ENCODE results near the gene P4HA1. TPM values are rescaled to one million over a fixed set of nuclear protein-coding genes. Genes with fewer than 3 reads are reported as not detected.
"Not testable (repeated sequence)": the region's sequence is repeated elsewhere in the genome, so short reads cannot be mapped to it uniquely, and the experiment has no call there.

P4HA1 gene
- total and polyA plus RNA-seq, 3 experiments from 2014 or later, result 23.3 to 31.9 (median 28.7) TPM

DNA sequence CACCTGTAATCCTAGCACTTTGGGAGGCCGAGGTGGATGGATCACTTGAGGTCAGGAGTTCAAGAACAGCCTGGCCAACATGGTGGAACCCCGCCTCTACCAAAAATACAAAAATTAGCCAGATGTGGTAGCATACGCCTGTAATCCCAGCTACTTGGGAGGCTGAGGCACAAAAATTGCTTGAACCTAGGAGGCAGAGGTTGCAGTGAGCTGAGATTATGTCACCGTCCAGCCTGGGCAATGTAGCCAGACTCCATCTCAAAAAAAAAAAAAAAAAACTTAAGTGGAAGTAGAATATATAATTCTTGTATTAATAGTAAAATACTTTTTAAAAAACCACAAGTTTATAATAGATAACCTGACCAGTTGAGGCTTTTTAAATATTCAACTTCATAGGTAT is 112.0 kb downstream of the P4HA1 start:
- H3K4me1 ChIP-seq (ENCODE audit: insufficient read depth, low read length); H3K4me3 Mint-ChIP-seq; H3K4me3 ChIP-seq (ENCODE audit: low read length); H3K36me3 ChIP-seq (ENCODE audit: insufficient read depth, low read length); POLR2A ChIA-PET; H3K27ac Mint-ChIP-seq; DNase-seq; H3K27me3 ChIP-seq (ENCODE audit: insufficient read depth, low read length, poor library complexity, severe bottlenecking); CTCF ChIA-PET; H3K9me3 ChIP-seq (ENCODE audit: low read length); H3K27ac ChIP-seq (ENCODE audit: low read depth, low read length); H3K4me1 Mint-ChIP-seq: not testable (repeated sequence)
- Mint-ChIP-seq H3K36me3 (peaks cover 2 to 11% (median 6%) of the 10 kb centered on the region in 3 donors), H3K9me3 (peaks cover 3 to 27% (median 20%) of the 10 kb centered on the region in 5 donors), H3K27me3 (peaks cover 10 to 13% of the 10 kb centered on the region in 2 donors)

GRCh38 chr10:72981882-72982529 is 114.7 kb downstream of the P4HA1 start:
- ChIA-PET CTCF (no interaction called here), POLR2A (no interaction called here)
- H3K4me1 ChIP-seq (ENCODE audit: insufficient read depth, low read length), result no peaks in the 10 kb centered on the region
- H3K27me3 ChIP-seq (ENCODE audit: insufficient read depth, low read length, poor library complexity, severe bottlenecking), result no peaks in the 10 kb centered on the region
- H3K36me3 Mint-ChIP-seq, result peaks cover 2 to 27% (median 5%) of the 10 kb centered on the region in 3 donors
- no peak overlapping the region for H3K4me3 Mint-ChIP-seq
- H3K27me3 Mint-ChIP-seq, result peaks cover 16 to 29% of the 10 kb centered on the region in 2 donors
- no peak for DNase-seq
- no peaks in the 10 kb centered on the region for H3K4me1 Mint-ChIP-seq
- peaks cover 4% of the 10 kb centered on the region for H3K9me3 ChIP-seq (ENCODE audit: low read length)
- no peak overlapping the region for H3K27ac Mint-ChIP-seq
- no peaks in the 10 kb centered on the region for H3K36me3 ChIP-seq (ENCODE audit: insufficient read depth, low read length)
- no peak overlapping the region for H3K4me3 ChIP-seq (ENCODE audit: low read length)
- H3K27ac ChIP-seq (ENCODE audit: low read depth, low read length), result no peak overlapping the region
- H3K9me3 Mint-ChIP-seq, result peaks cover 26 to 52% (median 43%) of the 10 kb centered on the region in 5 donors

- POLR2A ChIA-PET, result no interaction called here
- no peaks in the 10 kb centered on the region for H3K4me1 Mint-ChIP-seq
These were observed 115.4 kb downstream of the P4HA1 start for GRCh38 chr10:72981028-72981881.

DNA sequence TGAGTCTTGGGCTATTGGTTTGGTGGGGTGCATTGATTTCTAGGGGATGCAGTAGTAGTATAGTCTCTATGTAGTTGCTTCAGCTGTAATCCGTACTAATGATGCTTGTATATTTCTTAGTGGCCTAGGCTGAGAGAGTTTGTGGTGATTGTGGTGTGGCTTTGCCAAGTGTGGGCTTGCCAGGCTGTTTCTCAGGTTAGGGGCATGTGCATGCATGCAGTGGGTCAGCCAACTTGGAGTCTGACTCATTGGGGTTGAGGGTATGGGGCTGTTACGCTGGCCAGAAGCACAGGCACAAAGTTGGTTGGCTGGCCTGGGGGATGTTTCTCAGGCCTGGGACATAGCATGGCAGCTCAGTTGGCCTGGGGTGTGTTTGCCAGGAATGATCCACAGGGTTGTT is 116.3 kb downstream of the P4HA1 start:
- Mint-ChIP-seq H3K4me1 (no peaks in the 10 kb centered on the region), H3K36me3 (peaks cover 2 to 33% (median 5%) of the 10 kb centered on the region in 3 donors), H3K4me3 (no peak overlapping the region), H3K9me3 (peaks cover 37 to 67% (median 58%) of the 10 kb centered on the region in 5 donors), H3K27ac (no peak overlapping the region), H3K27me3 (peaks cover 23 to 39% of the 10 kb centered on the region in 2 donors)
- no peaks in the 10 kb centered on the region for H3K4me1 ChIP-seq (ENCODE audit: insufficient read depth, low read length)
- no peak overlapping the region for H3K27ac ChIP-seq (ENCODE audit: low read depth, low read length)
- no peak overlapping the region for H3K4me3 ChIP-seq (ENCODE audit: low read length)
- no peak for DNase-seq
- CTCF ChIA-PET, result no interaction called here
- H3K9me3 ChIP-seq (ENCODE audit: low read length), result peaks cover 4% of the 10 kb centered on the region
- H3K27me3 ChIP-seq (ENCODE audit: insufficient read depth, low read length, poor library complexity, severe bottlenecking), result no peaks in the 10 kb centered on the region
- H3K36me3 ChIP-seq (ENCODE audit: insufficient read depth, low read length), result no peaks in the 10 kb centered on the region
- POLR2A ChIA-PET, result no interaction called here

More at GRCh38 chr10:72981028-72981881, 115.4 kb downstream of the P4HA1 start:
- Histone ChIP-seq H3K27me3 (ENCODE audit: insufficient read depth, low read length, poor library complexity, severe bottlenecking) (no peaks in the 10 kb centered on the region), H3K9me3 (ENCODE audit: low read length) (peaks cover 4% of the 10 kb centered on the region), H3K4me3 (ENCODE audit: low read length) (no peak overlapping the region), H3K36me3 (ENCODE audit: insufficient read depth, low read length) (no peaks in the 10 kb centered on the region), H3K4me1 (ENCODE audit: insufficient read depth, low read length) (no peaks in the 10 kb centered on the region), H3K27ac (ENCODE audit: low read depth, low read length) (no peak overlapping the region)
- Mint-ChIP-seq H3K36me3 (peaks cover 2 to 30% (median 5%) of the 10 kb centered on the region in 3 donors), H3K27ac (no peak overlapping the region), H3K4me3 (no peak overlapping the region), H3K27me3 (peaks cover 18 to 32% of the 10 kb centered on the region in 2 donors), H3K9me3 (peaks cover 31 to 58% (median 51%) of the 10 kb centered on the region in 5 donors)
- no peak for DNase-seq
- CTCF ChIA-PET, result no interaction called here

- peaks cover 28 to 43% of the 10 kb centered on the region in 2 donors for H3K27me3 Mint-ChIP-seq
- H3K36me3 Mint-ChIP-seq, result peaks cover 2 to 33% (median 5%) of the 10 kb centered on the region in 3 donors
- no peak for DNase-seq
- peaks cover 41 to 72% (median 58%) of the 10 kb centered on the region in 5 donors for H3K9me3 Mint-ChIP-seq
- no peaks in the 10 kb centered on the region for H3K4me1 ChIP-seq (ENCODE audit: insufficient read depth, low read length)
- no peaks in the 10 kb centered on the region for H3K4me1 Mint-ChIP-seq
- H3K9me3 ChIP-seq (ENCODE audit: low read length), result peaks cover 4% of the 10 kb centered on the region
- no peaks in the 10 kb centered on the region for H3K27me3 ChIP-seq (ENCODE audit: insufficient read depth, low read length, poor library complexity, severe bottlenecking)
- no peak overlapping the region for H3K27ac ChIP-seq (ENCODE audit: low read depth, low read length)
- no peak overlapping the region for H3K4me3 ChIP-seq (ENCODE audit: low read length)
- H3K27ac Mint-ChIP-seq, result no peak overlapping the region
- no peak overlapping the region for H3K4me3 Mint-ChIP-seq
- CTCF ChIA-PET, result no interaction called here
- POLR2A ChIA-PET, result no interaction called here
- no peaks in the 10 kb centered on the region for H3K36me3 ChIP-seq (ENCODE audit: insufficient read depth, low read length)
These were observed 117.0 kb downstream of the P4HA1 start for GRCh38 chr10:72979709-72980108.

- Histone ChIP-seq H3K4me3 (ENCODE audit: low read length) (no peak overlapping the region), H3K36me3 (ENCODE audit: insufficient read depth, low read length) (no peaks in the 10 kb centered on the region), H3K27me3 (ENCODE audit: insufficient read depth, low read length, poor library complexity, severe bottlenecking) (no peaks in the 10 kb centered on the region), H3K4me1 (ENCODE audit: insufficient read depth, low read length) (no peaks in the 10 kb centered on the region), H3K9me3 (ENCODE audit: low read length) (peaks cover 4% of the 10 kb centered on the region), H3K27ac (ENCODE audit: low read depth, low read length) (no peak overlapping the region)
- no peak overlapping the region for H3K27ac Mint-ChIP-seq
- no peak overlapping the region for H3K4me3 Mint-ChIP-seq
- DNase-seq, result no peak
- peaks cover 41 to 62% (median 51%) of the 10 kb centered on the region in 5 donors for H3K9me3 Mint-ChIP-seq
- CTCF ChIA-PET, result no interaction called here
- H3K4me1 Mint-ChIP-seq, result no peaks in the 10 kb centered on the region
- POLR2A ChIA-PET, result no interaction called here
- H3K27me3 Mint-ChIP-seq, result peaks cover 24 to 43% of the 10 kb centered on the region in 2 donors
- H3K36me3 Mint-ChIP-seq, result peaks cover 2 to 39% (median 5%) of the 10 kb centered on the region in 3 donors
These were observed 119.8 kb downstream of the P4HA1 start for GRCh38 chr10:72976886-72977285.

Other genes starting within 250 kb of the P4HA1 start
- gene OIT3, start 203.1 kb downstream of the P4HA1 start, total RNA-seq, result not detected
- not detected for gene OIT3, start 203.1 kb downstream of the P4HA1 start, polyA plus RNA-seq
- not detected for gene PLA2G12B, start 142.1 kb downstream of the P4HA1 start, total RNA-seq
- gene PLA2G12B, start 142.1 kb downstream of the P4HA1 start, polyA plus RNA-seq, result not detected
- gene NUDT13, start 13.6 kb upstream of the P4HA1 start, total RNA-seq, result 1 to 10 TPM; 1.7 TPM
- 0.85 TPM for gene NUDT13, start 13.6 kb upstream of the P4HA1 start, polyA plus RNA-seq
- gene ECD, start 71.1 kb upstream of the P4HA1 start, total RNA-seq, result 10 to 100 TPM; 33.2 to 35.8 TPM
- 24.9 TPM for gene ECD, start 71.1 kb upstream of the P4HA1 start, polyA plus RNA-seq
- 10 to 100 TPM; 13.1 to 13.7 TPM for gene FAM149B1, start 71.3 kb upstream of the P4HA1 start, total RNA-seq
- 4.7 TPM for gene FAM149B1, start 71.3 kb upstream of the P4HA1 start, polyA plus RNA-seq
- 10 to 100 TPM; 75.0 to 76.4 TPM for gene DNAJC9, start 150.4 kb upstream of the P4HA1 start, total RNA-seq
- gene DNAJC9, start 150.4 kb upstream of the P4HA1 start, polyA plus RNA-seq, result 36.3 TPM
- gene MRPS16, start 155.8 kb upstream of the P4HA1 start, total RNA-seq, result 100 to 1,000 TPM; 141 to 146 TPM
- 102 TPM for gene MRPS16, start 155.8 kb upstream of the P4HA1 start, polyA plus RNA-seq

All from CD8-positive, alpha-beta memory T cell (primary cell).